ENCODE results near the gene TGFB2. TPM values are rescaled to one million over a fixed set of nuclear protein-coding genes. Genes with fewer than 3 reads are reported as not detected.

TGFB2 gene
- total RNA-seq, 1 donor from 2014 or later: 38.6 TPM

Other genes starting within 250 kb of the TGFB2 start
- 7.4 and 7.8 TPM in 2 replicates for gene RRP15, start 60.0 kb upstream of the TGFB2 start, total RNA-seq

Data from dermis blood vessel endothelial cell (primary cell).